Mesenchymal stem cell (in vitro differentiated cells and primary cell): ENCODE measurements around the gene CYSRT1.
"Not testable (repeated sequence)": the region's sequence is repeated elsewhere in the genome, so short reads cannot be mapped to it uniquely, and the experiment has no call there.

Experiments used
- DNase-seq: peaks from one replicate; pipeline ENCODE4 v3.0.0-alpha.2; 2013
- H2AFZ ChIP-seq: one replicate; pipeline ENCODE4 v1.6.1; 2013; ENCODE audit warnings: low read depth, mild to moderate bottlenecking, control low read depth, inconsistent platforms, low read length, moderate library complexity
- H2AK5ac ChIP-seq: 2 replicates; pipeline ENCODE4 v1.6.1; 2013; ENCODE audit warnings: low read length, moderate library complexity, mild to moderate bottlenecking, inconsistent platforms; ENCODE audit not compliant: severe bottlenecking
- H2BK120ac ChIP-seq: one replicate; pipeline ENCODE4 v1.6.1; 2013; ENCODE audit warnings: low read depth, mild to moderate bottlenecking, inconsistent platforms, low read length, moderate library complexity
- H2BK12ac ChIP-seq, 2 experiments: one replicate each; pipeline ENCODE4 v1.6.1; 2013; ENCODE audit warnings: inconsistent platforms in 2 of 2, low read length in 2 of 2, mild to moderate bottlenecking in 2 of 2, moderate library complexity in 2 of 2, control low read depth in 1 of 2
- H2BK15ac ChIP-seq: one replicate; pipeline ENCODE4 v1.6.1; 2013; ENCODE audit warnings: mild to moderate bottlenecking, low read depth, inconsistent platforms; ENCODE audit not compliant: poor library complexity, severe bottlenecking
- H2BK5ac ChIP-seq: 2 replicates; pipeline ENCODE4 v1.6.1; 2013; ENCODE audit warnings: low read depth, mild to moderate bottlenecking, low read length, control low read depth, inconsistent platforms; ENCODE audit not compliant: poor library complexity, severe bottlenecking
- H3K14ac ChIP-seq, 2 experiments: one replicate each; pipeline ENCODE4 v1.6.1; 2013; ENCODE audit warnings: inconsistent platforms in 2 of 2, low read length in 2 of 2, control low read depth in 1 of 2, mild to moderate bottlenecking in 1 of 2, moderate library complexity in 1 of 2
- H3K18ac ChIP-seq, 2 experiments: one replicate each; pipeline ENCODE4 v1.6.1; 2013; ENCODE audit warnings: inconsistent platforms in 2 of 2, low read length in 2 of 2, control low read depth in 1 of 2, low read depth in 1 of 2, mild to moderate bottlenecking in 1 of 2
- H3K23ac ChIP-seq, 2 experiments: one replicate each; pipeline ENCODE4 v1.6.1; 2013; ENCODE audit warnings: inconsistent platforms in 2 of 2, low read length in 2 of 2, mild to moderate bottlenecking in 2 of 2, moderate library complexity in 2 of 2, control low read depth in 1 of 2
- H3K27ac ChIP-seq: 2 replicates; pipeline ENCODE4 v1.5.1; 2013; ENCODE audit warnings: mild to moderate bottlenecking, moderate library complexity, low read length, control low read depth, inconsistent platforms; ENCODE audit not compliant: poor library complexity, severe bottlenecking
- H3K27me3 ChIP-seq, 2 experiments: 2 replicates each; pipeline versions ENCODE4 v1.6.1 to v1.7.0; 2013; ENCODE audit warnings: low read length in 2 of 2, mild to moderate bottlenecking in 2 of 2, moderate library complexity in 2 of 2, control low read depth in 1 of 2, inconsistent platforms in 1 of 2; ENCODE audit not compliant: control insufficient read depth in 1 of 2, insufficient read depth in 1 of 2
- H3K36me3 ChIP-seq, 2 experiments: 2 replicates each; pipeline versions ENCODE4 v1.6.1 to v1.7.0; 2013; ENCODE audit warnings: low read length in 2 of 2, control low read depth in 1 of 2, inconsistent platforms in 1 of 2, low read depth in 1 of 2, mild to moderate bottlenecking in 1 of 2; ENCODE audit not compliant: insufficient read depth in 2 of 2, control insufficient read depth in 1 of 2
- H3K4ac ChIP-seq, 2 experiments: one replicate each; pipeline ENCODE4 v1.6.1; 2013; ENCODE audit warnings: inconsistent platforms in 2 of 2, low read length in 2 of 2, mild to moderate bottlenecking in 2 of 2, moderate library complexity in 2 of 2, control low read depth in 1 of 2, low read depth in 1 of 2
- H3K4me1 ChIP-seq: 2 replicates; pipeline ENCODE4 v1.6.1; 2013; ENCODE audit warnings: low read depth, low read length, control low read depth; ENCODE audit not compliant: control insufficient read depth, insufficient read depth
- H3K4me2 ChIP-seq: 2 replicates; pipeline ENCODE4 v1.6.1; 2013; ENCODE audit warnings: low read length, mild to moderate bottlenecking, inconsistent platforms; ENCODE audit not compliant: poor library complexity, severe bottlenecking
- H3K4me3 ChIP-seq, 2 experiments: 2 replicates each; pipeline versions ENCODE4 v1.5.1 to v1.7.0; 2013; ENCODE audit warnings: low read length in 2 of 2, mild to moderate bottlenecking in 2 of 2, control low read depth in 1 of 2, low read depth in 1 of 2; ENCODE audit not compliant: insufficient read depth in 1 of 2
- H3K79me1 ChIP-seq: replicated peaks from 2 replicates; pipeline ENCODE4 v1.6.1; 2013; ENCODE audit warnings: mild to moderate bottlenecking, control low read depth, low read length, inconsistent platforms; ENCODE audit not compliant: poor library complexity, severe bottlenecking
- H3K9ac ChIP-seq: 2 replicates; pipeline ENCODE4 v1.7.0; 2013; ENCODE audit warnings: mild to moderate bottlenecking, low read length, moderate library complexity
- H3K9me3 ChIP-seq: 2 replicates; pipeline ENCODE4 v1.7.0; 2013; ENCODE audit warnings: mild to moderate bottlenecking, low read length; ENCODE audit not compliant: control insufficient read depth
- H4K8ac ChIP-seq: one replicate; pipeline ENCODE4 v1.6.1; 2013; ENCODE audit warnings: inconsistent platforms, mild to moderate bottlenecking, low read length, moderate library complexity
- H4K91ac ChIP-seq: one replicate; pipeline ENCODE4 v1.6.1; 2013; ENCODE audit warnings: mild to moderate bottlenecking, low read length, inconsistent platforms
- WGBS: methylation state at CpG from one replicate; pipeline ENCODE4 v1.1.7; 2013; ENCODE audit warnings: mixed read lengths; 5-methylcytosine and 5-hydroxymethylcytosine counted together

Gene CYSRT1

GRCh38 chr9:137255448-137256114, 30.6 kb downstream of the CYSRT1 start:
- Histone ChIP-seq H3K9me3 (no peaks in the 10 kb centered on the region), H3K18ac (peak overlapping the region; percentile 75 to 81), H3K4me1 (peaks cover 34% of the 10 kb centered on the region), H3K27ac (no peak overlapping the region), H3K4me2 (peak overlapping the region; percentile 89), H3K79me1 (peaks cover 14% of the 10 kb centered on the region), H2BK15ac (peak overlapping the region; percentile 83), H3K14ac (peak overlapping the region in 1 of 2 experiments; percentile 93), H4K91ac (peak overlapping the region; percentile 21), H3K36me3 (peaks cover 12 to 33% of the 10 kb centered on the region in 2 experiments), H2BK120ac (peak overlapping the region; percentile 85), H2BK5ac (no peak overlapping the region), H3K4ac (peak overlapping the region; percentile 83 to 91), H4K8ac (peak overlapping the region; percentile 56), H3K9ac (peak overlapping the region; percentile 90), H3K23ac (peak overlapping the region in 1 of 2 experiments; percentile 1), H3K4me3 (peak overlapping the region; percentile 93 to 97), H3K27me3 (no peaks in the 10 kb centered on the region), H2AK5ac (no peak overlapping the region), H2AFZ (peak overlapping the region; percentile 53), H2BK12ac (peak overlapping the region in 1 of 2 experiments; percentile 29)
- WGBS, result 5% methylated on average over 45 of the region's 51 CpGs
- DNase-seq, result peak; percentile 56

- H4K91ac ChIP-seq, result no peak overlapping the region
- H3K18ac ChIP-seq, result no peak overlapping the region
- H2BK5ac ChIP-seq, result no peak overlapping the region
- H3K27ac ChIP-seq, result no peak overlapping the region
- peaks cover 14% of the 10 kb centered on the region for H3K79me1 ChIP-seq
- H2AFZ ChIP-seq, result no peak overlapping the region
- H3K23ac ChIP-seq, result no peak overlapping the region
- peak overlapping the region in 1 of 2 experiments; percentile 97 for H3K4me3 ChIP-seq
- no peak overlapping the region for H2BK120ac ChIP-seq
- no peak overlapping the region for H4K8ac ChIP-seq
- no peak overlapping the region for H3K4ac ChIP-seq
- no peak overlapping the region for H2AK5ac ChIP-seq
- no peak overlapping the region for H2BK15ac ChIP-seq
- H3K9me3 ChIP-seq, result no peaks in the 10 kb centered on the region
- peak overlapping the region; percentile 89 for H3K4me2 ChIP-seq
- 93% methylated on average over 15 of the region's 15 CpGs for WGBS
- H3K27me3 ChIP-seq, result no peaks in the 10 kb centered on the region
- H3K4me1 ChIP-seq, result peaks cover 27% of the 10 kb centered on the region
- H3K9ac ChIP-seq, result peak overlapping the region; percentile 90
- peaks cover 12 to 34% of the 10 kb centered on the region in 2 experiments for H3K36me3 ChIP-seq
- peak overlapping the region in 1 of 2 experiments; percentile 93 for H3K14ac ChIP-seq
- H2BK12ac ChIP-seq, result no peak overlapping the region
- DNase-seq, result no peak
These were observed 31.4 kb downstream of the CYSRT1 start for GRCh38 chr9:137256362-137256761.

DNA sequence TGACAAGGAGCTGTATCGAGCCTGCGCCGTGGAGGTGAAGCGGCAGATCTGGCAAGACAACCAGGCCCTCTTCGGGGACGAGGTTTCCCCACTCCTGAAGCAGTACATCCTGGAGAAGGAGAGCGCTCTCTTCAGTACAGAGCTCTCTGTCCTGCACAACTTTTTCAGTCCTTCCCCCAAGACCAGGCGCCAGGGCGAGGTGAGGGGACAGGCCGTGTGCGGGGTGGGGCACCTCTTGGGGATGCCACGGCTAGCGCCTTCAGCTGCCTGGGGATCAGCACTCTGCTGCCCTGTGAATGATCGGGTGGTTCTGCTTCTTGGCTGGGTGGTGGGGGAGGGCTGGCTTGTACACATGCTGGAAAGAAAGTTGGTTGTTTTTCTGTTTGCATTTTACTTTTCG, 31.9 kb downstream of the CYSRT1 start:
- Histone ChIP-seq H2AK5ac (no peak overlapping the region), H3K9ac (peak overlapping the region; percentile 90), H3K9me3 (no peaks in the 10 kb centered on the region), H3K4me3 (peak overlapping the region in 1 of 2 experiments; percentile 97), H3K4ac (no peak overlapping the region), H2AFZ (no peak overlapping the region), H3K79me1 (peaks cover 18% of the 10 kb centered on the region), H3K23ac (no peak overlapping the region), H2BK12ac (no peak overlapping the region), H2BK15ac (no peak overlapping the region), H3K36me3 (peaks cover 12 to 37% of the 10 kb centered on the region in 2 experiments), H3K18ac (no peak overlapping the region), H3K27ac (no peak overlapping the region), H4K8ac (no peak overlapping the region), H3K27me3 (no peaks in the 10 kb centered on the region), H3K4me1 (peaks cover 28% of the 10 kb centered on the region), H3K14ac (no peak overlapping the region), H2BK120ac (no peak overlapping the region), H2BK5ac (no peak overlapping the region), H4K91ac (no peak overlapping the region), H3K4me2 (no peak overlapping the region)
- no peak for DNase-seq
- WGBS, result 99% methylated on average over 15 of the region's 15 CpGs

DNA sequence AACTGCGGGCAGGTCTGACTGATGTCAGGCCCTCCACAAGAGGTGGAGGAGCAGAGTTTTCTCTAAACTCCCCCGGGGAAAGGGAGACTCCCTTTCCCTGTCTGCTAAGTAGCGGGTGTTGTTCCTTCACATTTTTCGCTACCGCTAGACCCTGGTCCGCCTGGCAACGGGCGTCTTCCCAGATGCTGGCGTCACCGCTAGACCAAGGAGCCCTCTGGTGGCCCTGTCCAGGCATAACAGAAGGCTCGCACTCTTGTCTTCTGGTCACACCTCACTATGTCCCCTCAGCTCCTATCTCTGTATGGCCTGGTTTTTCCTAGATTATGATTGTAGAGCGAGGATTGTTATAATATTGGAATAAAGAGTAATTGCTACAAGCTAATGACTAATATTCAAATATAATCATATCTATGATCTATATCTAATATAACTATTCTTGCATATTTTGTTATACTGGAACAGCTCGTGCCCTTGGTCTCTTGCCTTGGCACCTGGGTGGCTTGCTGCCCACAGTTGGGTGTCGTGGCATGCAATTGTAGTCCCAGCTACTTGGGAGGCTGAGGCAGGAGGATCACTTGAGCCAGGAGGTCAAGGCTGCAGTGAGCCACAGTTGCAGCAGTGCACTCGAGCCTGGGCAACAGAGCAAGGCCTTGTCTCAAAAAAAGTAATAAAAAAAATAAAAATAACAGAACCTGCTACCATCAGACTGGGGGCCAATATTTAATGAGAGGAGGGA, 37.4 kb downstream of the CYSRT1 start:
- not testable (repeated sequence) for H2BK120ac ChIP-seq, H2BK12ac ChIP-seq, H3K18ac ChIP-seq, H3K9ac ChIP-seq, H3K27me3 ChIP-seq, H2BK5ac ChIP-seq, H3K23ac ChIP-seq, H2AK5ac ChIP-seq, H3K27ac ChIP-seq, H3K9me3 ChIP-seq, H3K4me3 ChIP-seq, H4K91ac ChIP-seq, H2BK15ac ChIP-seq, H2AFZ ChIP-seq, H3K4me1 ChIP-seq, H3K14ac ChIP-seq, H3K4me2 ChIP-seq, H3K4ac ChIP-seq, H4K8ac ChIP-seq
- 44% methylated on average over 9 of the region's 15 CpGs for WGBS
- DNase-seq, result peak; percentile 67
- Histone ChIP-seq H3K79me1 (peaks cover 41% of the 10 kb centered on the region), H3K36me3 (peaks cover 50 to 70% of the 10 kb centered on the region in 2 experiments)
